ENCODE results near the gene ZRANB3.

The ZRANB3 gene

GRCh38 chr2:135151615-135152014 lies 379.4 kb downstream of the ZRANB3 start:
- Histone ChIP-seq H3K9me2 (replicated peaks; ENCODE audit: low read depth, low read length) (no peaks in the 10 kb centered on the region), H4K20me1 (ENCODE audit: insufficient read depth, low read length, poor library complexity, severe bottlenecking) (no peaks in the 10 kb centered on the region), H3F3A (ENCODE audit: low read depth) (no peaks in the 10 kb centered on the region), H3K27me3 (ENCODE audit: insufficient read depth, low read length, poor library complexity, severe bottlenecking) (no peaks in the 10 kb centered on the region), H3K36me3 (ENCODE audit: insufficient read depth, low read length) (peaks cover 61% of the 10 kb centered on the region), H3K9ac (ENCODE audit: low read depth, low read length, poor library complexity, severe bottlenecking) (no peak overlapping the region), H3K79me2 (ENCODE audit: insufficient read depth, low read length) (no peaks in the 10 kb centered on the region), H3K9me3 (ENCODE audit: insufficient read depth, low read depth, low read length) (no peaks in the 10 kb centered on the region), H3K4me1 (ENCODE audit: insufficient read depth, low read length, poor library complexity, severe bottlenecking) (peaks cover 6% of the 10 kb centered on the region), H2AFZ (ENCODE audit: low read length) (no peak overlapping the region), H3K4me3 (ENCODE audit: low read length, poor library complexity, severe bottlenecking) (no peak overlapping the region), H3K4me2 (ENCODE audit: low read depth, low read length, poor library complexity, severe bottlenecking) (no peak overlapping the region)
- TF ChIP-seq CTCF (conservative IDR thresholded peaks at IDR 0.05; ENCODE audit: low read length), result no peak
- TF ChIP-seq EZH2phosphoT487 (IDR thresholded peaks at IDR 0.05; ENCODE audit: borderline replicate concordance), result no peak

DNA sequence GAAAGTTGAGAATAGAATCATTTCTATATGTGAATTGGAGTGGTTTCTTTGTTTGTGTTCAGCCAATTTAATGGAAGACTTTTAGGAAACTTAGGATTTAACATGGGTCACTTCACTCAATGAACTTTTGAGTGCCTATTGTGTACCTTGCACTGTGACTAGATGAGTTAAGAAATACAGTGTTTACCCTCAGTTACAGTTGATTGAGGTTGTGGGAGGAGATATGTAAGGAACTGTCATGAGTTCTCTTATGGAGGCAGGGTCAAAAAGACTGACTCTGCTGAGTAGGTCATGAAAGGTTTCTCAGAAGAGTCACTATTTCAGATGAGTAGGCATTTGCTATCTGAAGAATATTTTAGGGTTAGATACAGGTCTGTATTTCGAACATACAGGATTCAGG lies 380.3 kb downstream of the ZRANB3 start:
- Histone ChIP-seq H2AFZ (ENCODE audit: low read length) (no peak overlapping the region), H3F3A (ENCODE audit: low read depth) (no peaks in the 10 kb centered on the region), H4K20me1 (ENCODE audit: insufficient read depth, low read length, poor library complexity, severe bottlenecking) (no peaks in the 10 kb centered on the region), H3K36me3 (ENCODE audit: insufficient read depth, low read length) (peaks cover 55% of the 10 kb centered on the region; the same call in 1 of the 2 replicates), H3K4me2 (ENCODE audit: low read depth, low read length, poor library complexity, severe bottlenecking) (no peak overlapping the region), H3K79me2 (ENCODE audit: insufficient read depth, low read length) (no peaks in the 10 kb centered on the region), H3K4me3 (ENCODE audit: low read length, poor library complexity, severe bottlenecking) (no peak overlapping the region), H3K4me1 (ENCODE audit: insufficient read depth, low read length, poor library complexity, severe bottlenecking) (peaks cover 6% of the 10 kb centered on the region), H3K9me2 (replicated peaks; ENCODE audit: low read depth, low read length) (no peaks in the 10 kb centered on the region), H3K9me3 (ENCODE audit: insufficient read depth, low read depth, low read length) (no peaks in the 10 kb centered on the region), H3K9ac (ENCODE audit: low read depth, low read length, poor library complexity, severe bottlenecking) (no peak overlapping the region), H3K27me3 (ENCODE audit: insufficient read depth, low read length, poor library complexity, severe bottlenecking) (no peaks in the 10 kb centered on the region)
- TF ChIP-seq EZH2phosphoT487 (IDR thresholded peaks at IDR 0.05; ENCODE audit: borderline replicate concordance) (no peak), CTCF (conservative IDR thresholded peaks at IDR 0.05; ENCODE audit: low read length) (no peak)

DNA sequence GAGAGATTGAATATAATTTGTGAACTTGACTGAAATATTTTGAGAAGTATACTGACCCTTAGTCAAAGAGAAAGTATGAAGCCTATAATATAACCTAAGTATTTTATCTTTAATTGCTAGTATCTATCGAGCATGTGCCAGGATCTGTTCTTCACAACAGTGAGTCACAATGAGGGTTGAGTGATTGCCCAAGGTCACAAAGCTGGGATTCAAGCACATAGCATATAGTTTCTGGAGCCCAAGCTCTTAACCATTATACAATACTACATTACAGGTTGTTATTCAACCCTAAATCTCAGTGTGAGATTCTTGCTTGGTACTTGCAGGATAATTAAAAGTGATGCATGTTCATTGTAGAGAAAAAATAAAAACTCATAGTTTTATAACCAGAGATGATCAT lies 381.8 kb downstream of the ZRANB3 start:
- H3K9me2 ChIP-seq (replicated peaks; ENCODE audit: low read depth, low read length), result no peaks in the 10 kb centered on the region
- H3F3A ChIP-seq (ENCODE audit: low read depth), result no peaks in the 10 kb centered on the region
- peaks cover 6% of the 10 kb centered on the region for H3K4me1 ChIP-seq (ENCODE audit: insufficient read depth, low read length, poor library complexity, severe bottlenecking)
- no peaks in the 10 kb centered on the region for H3K9me3 ChIP-seq (ENCODE audit: insufficient read depth, low read depth, low read length)
- H3K36me3 ChIP-seq (ENCODE audit: insufficient read depth, low read length), result peaks cover 50% of the 10 kb centered on the region; the same call in 1 of the 2 replicates
- H3K4me2 ChIP-seq (ENCODE audit: low read depth, low read length, poor library complexity, severe bottlenecking), result no peak overlapping the region
- TF ChIP-seq EZH2phosphoT487 (IDR thresholded peaks at IDR 0.05; ENCODE audit: borderline replicate concordance), result no peak
- no peak for TF ChIP-seq CTCF (conservative IDR thresholded peaks at IDR 0.05; ENCODE audit: low read length)
- no peak overlapping the region for H2AFZ ChIP-seq (ENCODE audit: low read length)
- no peak overlapping the region for H3K9ac ChIP-seq (ENCODE audit: low read depth, low read length, poor library complexity, severe bottlenecking)
- H3K27me3 ChIP-seq (ENCODE audit: insufficient read depth, low read length, poor library complexity, severe bottlenecking), result no peaks in the 10 kb centered on the region
- H3K79me2 ChIP-seq (ENCODE audit: insufficient read depth, low read length), result no peaks in the 10 kb centered on the region
- no peaks in the 10 kb centered on the region for H4K20me1 ChIP-seq (ENCODE audit: insufficient read depth, low read length, poor library complexity, severe bottlenecking)
- no peak overlapping the region for H3K4me3 ChIP-seq (ENCODE audit: low read length, poor library complexity, severe bottlenecking)
